HL-60 (cell line): ENCODE measurements around the gene METTL9.

Experiments used
- POLR2AphosphoS5 ChIP-seq: IDR thresholded peaks from 2 replicates; pipeline ENCODE4 v1.6.1; 2012; ENCODE audit warnings: low read depth
- REST ChIP-seq: IDR thresholded peaks from 2 replicates; pipeline ENCODE4 v1.6.1; 2012; ENCODE audit warnings: low read depth; ENCODE audit not compliant: insufficient replicate concordance

- TF ChIP-seq REST (no peak), POLR2AphosphoS5 (no peak)
Observed at GRCh38 chr16:21684199-21684598, 84.8 kb downstream of the METTL9 start.
